ENCODE results near the gene RBMS3. TPM values are rescaled to one million over a fixed set of nuclear protein-coding genes. Genes with fewer than 3 reads are reported as not detected.

RBMS3 gene
- total and polyA plus RNA-seq, 7 donors, result 0.46 to 61.9 (median 39.9) TPM

GRCh38 chr3:29370476-29371420 is 89.9 kb downstream of the RBMS3 start:
- Histone ChIP-seq H3K4me3 (no peak overlapping the region), H3K27me3 (no peaks in the 10 kb centered on the region), H3K4me1 (peaks cover 0 to 37% (median 18%) of the 10 kb centered on the region in 4 donors), H3K36me3 (no peaks in the 10 kb centered on the region), H3K27ac (no peak overlapping the region), H3K9me3 (no peaks in the 10 kb centered on the region)
- no peak for DNase-seq
- intact Hi-C loops (cut with DNase I), result no loop called here
- TF ChIP-seq POLR2AphosphoS5 (IDR thresholded peaks at IDR 0.05) (no peak), EP300 (IDR thresholded peaks at IDR 0.05) (no peak), POLR2A (IDR thresholded peaks at IDR 0.05) (no peak)
- 84 to 85% methylated on average over 4 of the region's 4 CpGs for WGBS, 2 donors

- intact Hi-C loops (cut with DNase I), result no loop called here
- Histone ChIP-seq H3K36me3 (no peaks in the 10 kb centered on the region), H3K27me3 (no peaks in the 10 kb centered on the region), H3K9me3 (no peaks in the 10 kb centered on the region), H3K4me1 (peaks cover 0 to 37% (median 18%) of the 10 kb centered on the region in 4 donors), H3K27ac (no peak overlapping the region), H3K4me3 (no peak overlapping the region)
- no peak for DNase-seq
- TF ChIP-seq EP300 (IDR thresholded peaks at IDR 0.05), result no peak
- no peak for TF ChIP-seq CTCF (IDR thresholded peaks at IDR 0.05)
Measured at GRCh38 chr3:29373131-29373680, 92.3 kb downstream of the RBMS3 start.

GRCh38 chr3:29374226-29374625 is 93.4 kb downstream of the RBMS3 start:
- DNase-seq, result no peak
- peaks cover 0 to 37% (median 18%) of the 10 kb centered on the region in 4 donors for H3K4me1 ChIP-seq
- H3K27me3 ChIP-seq, result no peaks in the 10 kb centered on the region
- H3K36me3 ChIP-seq, result no peaks in the 10 kb centered on the region
- no peak overlapping the region for H3K27ac ChIP-seq
- intact Hi-C loops (cut with DNase I), result no loop called here
- TF ChIP-seq EP300 (IDR thresholded peaks at IDR 0.05) (no peak), POLR2AphosphoS5 (IDR thresholded peaks at IDR 0.05) (no peak), POLR2A (IDR thresholded peaks at IDR 0.05) (no peak), CTCF (IDR thresholded peaks at IDR 0.05) (no peak)
- no peak overlapping the region for H3K4me3 ChIP-seq
- H3K9me3 ChIP-seq, result no peaks in the 10 kb centered on the region

- no peaks in the 10 kb centered on the region for H3K9me3 ChIP-seq
- DNase-seq, result no peak
- H3K36me3 ChIP-seq, result no peaks in the 10 kb centered on the region
- no peak overlapping the region for H3K4me3 ChIP-seq
- no peaks in the 10 kb centered on the region for H3K27me3 ChIP-seq
- H3K27ac ChIP-seq, result no peak overlapping the region
- no peak for TF ChIP-seq POLR2A (IDR thresholded peaks at IDR 0.05)
- no peak for TF ChIP-seq EP300 (IDR thresholded peaks at IDR 0.05)
- TF ChIP-seq POLR2AphosphoS5 (IDR thresholded peaks at IDR 0.05), result no peak
- TF ChIP-seq CTCF (IDR thresholded peaks at IDR 0.05), result no peak
- intact Hi-C loops (cut with DNase I), result no loop called here
- H3K4me1 ChIP-seq, result peaks cover 0 to 30% (median 19%) of the 10 kb centered on the region in 4 donors
Measured at GRCh38 chr3:29379097-29379496, 98.2 kb downstream of the RBMS3 start.

- peak overlapping the region; percentile 15 to 75 (median 62) for H3K27ac ChIP-seq
- no peaks in the 10 kb centered on the region for H3K9me3 ChIP-seq
- no peaks in the 10 kb centered on the region for H3K36me3 ChIP-seq
- no peak for DNase-seq
- intact Hi-C loops (cut with DNase I), result no loop called here
- 82 to 91% methylated on average over 1 of the region's 1 CpG for WGBS, 2 donors
- no peaks in the 10 kb centered on the region for H3K27me3 ChIP-seq
- peak in 3 of 4 donors; percentile 49 to 53 (median 53) for TF ChIP-seq POLR2AphosphoS5 (IDR thresholded peaks at IDR 0.05)
- TF ChIP-seq CTCF (IDR thresholded peaks at IDR 0.05), result no peak
- no peak for TF ChIP-seq POLR2A (IDR thresholded peaks at IDR 0.05)
- peak in 1 of 4 donors; percentile 30 for TF ChIP-seq EP300 (IDR thresholded peaks at IDR 0.05)
- no peak overlapping the region for H3K4me3 ChIP-seq
- H3K4me1 ChIP-seq, result peaks cover 0 to 39% (median 23%) of the 10 kb centered on the region in 4 donors
Measured at GRCh38 chr3:29381595-29381994, 100.7 kb downstream of the RBMS3 start.
